ENCODE data around the gene SMAD5.

GRCh38 chr5:136157514-136157913 is 24.9 kb downstream of the SMAD5 start:
- TF ChIP-seq, protein P1, sequence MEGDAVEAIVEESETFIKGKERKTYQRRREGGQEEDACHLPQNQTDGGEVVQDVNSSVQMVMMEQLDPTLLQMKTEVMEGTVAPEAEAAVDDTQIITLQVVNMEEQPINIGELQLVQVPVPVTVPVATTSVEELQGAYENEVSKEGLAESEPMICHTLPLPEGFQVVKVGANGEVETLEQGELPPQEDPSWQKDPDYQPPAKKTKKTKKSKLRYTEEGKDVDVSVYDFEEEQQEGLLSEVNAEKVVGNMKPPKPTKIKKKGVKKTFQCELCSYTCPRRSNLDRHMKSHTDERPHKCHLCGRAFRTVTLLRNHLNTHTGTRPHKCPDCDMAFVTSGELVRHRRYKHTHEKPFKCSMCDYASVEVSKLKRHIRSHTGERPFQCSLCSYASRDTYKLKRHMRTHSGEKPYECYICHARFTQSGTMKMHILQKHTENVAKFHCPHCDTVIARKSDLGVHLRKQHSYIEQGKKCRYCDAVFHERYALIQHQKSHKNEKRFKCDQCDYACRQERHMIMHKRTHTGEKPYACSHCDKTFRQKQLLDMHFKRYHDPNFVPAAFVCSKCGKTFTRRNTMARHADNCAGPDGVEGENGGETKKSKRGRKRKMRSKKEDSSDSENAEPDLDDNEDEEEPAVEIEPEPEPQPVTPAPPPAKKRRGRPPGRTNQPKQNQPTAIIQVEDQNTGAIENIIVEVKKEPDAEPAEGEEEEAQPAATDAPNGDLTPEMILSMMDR (IDR thresholded peaks at IDR 0.05) = no peak
- TF ChIP-seq EZH2phosphoT487 (IDR thresholded peaks at IDR 0.05) = no peak

Data from neural progenitor cell (in vitro differentiated cells).